ENCODE data around the gene DCTN5. TPM values are rescaled to one million over a fixed set of nuclear protein-coding genes. Genes with fewer than 3 reads are reported as not detected.

The DCTN5 gene
- total RNA-seq, 1 donor from 2014 or later, result 38.4 TPM

GRCh38 chr16:23690771-23691482 is 49.7 kb downstream of the DCTN5 start:
- no peak for DNase-seq (ENCODE audit: low spot score)
- intact Hi-C loops (cut with DNase I), result no loop called here

GRCh38 chr16:23691483-23692189 is 50.4 kb downstream of the DCTN5 start:
- intact Hi-C loops (cut with DNase I), result no loop called here
- DNase-seq (ENCODE audit: low spot score), result no peak

GRCh38 chr16:23692190-23692837 is 51.0 kb downstream of the DCTN5 start:
- intact Hi-C loops (cut with DNase I), result no loop called here
- no peak for DNase-seq (ENCODE audit: low spot score)

- intact Hi-C loops (cut with DNase I), result no loop called here
- no peak for DNase-seq (ENCODE audit: low spot score)
These were observed 53.0 kb downstream of the DCTN5 start for GRCh38 chr16:23694265-23694643.

GRCh38 chr16:23694644-23695373 is 53.5 kb downstream of the DCTN5 start:
- intact Hi-C loops (cut with DNase I), result no loop called here
- no peak for DNase-seq (ENCODE audit: low spot score)

- intact Hi-C loops (cut with DNase I), result no loop called here
- DNase-seq (ENCODE audit: low spot score), result no peak
These were observed 54.5 kb downstream of the DCTN5 start for GRCh38 chr16:23695756-23696155.

GRCh38 chr16:23699100-23699499 is 57.8 kb downstream of the DCTN5 start:
- DNase-seq (ENCODE audit: low spot score), result no peak
- intact Hi-C loops (cut with DNase I), result no loop called here

GRCh38 chr16:23700093-23700492 is 58.8 kb downstream of the DCTN5 start:
- intact Hi-C loops (cut with DNase I), result no loop called here
- no peak for DNase-seq (ENCODE audit: low spot score)

- intact Hi-C loops (cut with DNase I), result no loop called here
These were observed 59.2 kb downstream of the DCTN5 start for GRCh38 chr16:23700509-23700908.

GRCh38 chr16:23701045-23701444 is 59.8 kb downstream of the DCTN5 start:
- intact Hi-C loops (cut with DNase I), result no loop called here
- no peak for DNase-seq (ENCODE audit: low spot score)

More at GRCh38 chr16:23700509-23700908, 59.2 kb downstream of the DCTN5 start:
- no peak for DNase-seq (ENCODE audit: low spot score)

- intact Hi-C loops (cut with DNase I), result no loop called here
- DNase-seq (ENCODE audit: low spot score), result no peak
These were observed 61.7 kb downstream of the DCTN5 start for GRCh38 chr16:23702951-23703350.

- intact Hi-C loops (cut with DNase I), result no loop called here
These were observed 63.7 kb downstream of the DCTN5 start for GRCh38 chr16:23704772-23705516.

GRCh38 chr16:23705517-23705902 is 64.2 kb downstream of the DCTN5 start:
- no peak for DNase-seq (ENCODE audit: low spot score)
- intact Hi-C loops (cut with DNase I), result no loop called here

More at GRCh38 chr16:23704772-23705516, 63.7 kb downstream of the DCTN5 start:
- DNase-seq (ENCODE audit: low spot score), result no peak

- no peak for DNase-seq (ENCODE audit: low spot score)
- intact Hi-C loops (cut with DNase I), result no loop called here
These were observed 65.2 kb downstream of the DCTN5 start for GRCh38 chr16:23706439-23706838.

GRCh38 chr16:23709536-23709935 is 68.3 kb downstream of the DCTN5 start:
- intact Hi-C loops (cut with DNase I), result no loop called here
- DNase-seq (ENCODE audit: low spot score), result no peak

- no peak for DNase-seq (ENCODE audit: low spot score)
- intact Hi-C loops (cut with DNase I), result no loop called here
These were observed 68.7 kb downstream of the DCTN5 start for GRCh38 chr16:23710008-23710407.

- DNase-seq (ENCODE audit: low spot score), result no peak
- intact Hi-C loops (cut with DNase I), result no loop called here
These were observed 69.2 kb downstream of the DCTN5 start for GRCh38 chr16:23710504-23710903.

GRCh38 chr16:23711785-23712184 is 70.5 kb downstream of the DCTN5 start:
- intact Hi-C loops (cut with DNase I), result no loop called here
- peak; percentile 26 for DNase-seq (ENCODE audit: low spot score)

GRCh38 chr16:23712976-23713375 is 71.7 kb downstream of the DCTN5 start, which contains the start of gene ERN2:
Gene ERN2 (minus strand): TSS chr16:23713222. CDS start chr16:23713187, 35 bp downstream.
- intact Hi-C loops (cut with DNase I), result no loop called here
- peak; percentile 57 for DNase-seq (ENCODE audit: low spot score)
